Breast epithelium (tissue), 3 donors: ENCODE results near the gene SPATA31D3.
"Not testable (repeated sequence)": the region's sequence is repeated elsewhere in the genome, so short reads cannot be mapped to it uniquely, and the experiment has no call there.

ENCODE experiments used
- POLR2AphosphoS5 ChIP-seq, 3 donors: sonication (generic); formaldehyde crosslinking; IDR thresholded peaks; one replicate each; pipeline ENCODE4 v1.6.1; 2017; ENCODE audit warnings: antibody characterized with exemption in 3 of 3
- TF ChIP-seq, protein P1 (sequence below), 3 donors: fragments of 450-650 bp; IDR thresholded peaks; one replicate each; pipeline ENCODE4 v1.5.1; 2016 to 2017; ENCODE audit warnings: antibody characterized with exemption in 3 of 3, mild to moderate bottlenecking in 3 of 3, moderate library complexity in 3 of 3

GRCh38 chr9:81928305-81928704 lies 15.0 kb upstream of the SPATA31D3 start, which contains the start of gene SPATA31D4:
- TF ChIP-seq, protein P1, sequence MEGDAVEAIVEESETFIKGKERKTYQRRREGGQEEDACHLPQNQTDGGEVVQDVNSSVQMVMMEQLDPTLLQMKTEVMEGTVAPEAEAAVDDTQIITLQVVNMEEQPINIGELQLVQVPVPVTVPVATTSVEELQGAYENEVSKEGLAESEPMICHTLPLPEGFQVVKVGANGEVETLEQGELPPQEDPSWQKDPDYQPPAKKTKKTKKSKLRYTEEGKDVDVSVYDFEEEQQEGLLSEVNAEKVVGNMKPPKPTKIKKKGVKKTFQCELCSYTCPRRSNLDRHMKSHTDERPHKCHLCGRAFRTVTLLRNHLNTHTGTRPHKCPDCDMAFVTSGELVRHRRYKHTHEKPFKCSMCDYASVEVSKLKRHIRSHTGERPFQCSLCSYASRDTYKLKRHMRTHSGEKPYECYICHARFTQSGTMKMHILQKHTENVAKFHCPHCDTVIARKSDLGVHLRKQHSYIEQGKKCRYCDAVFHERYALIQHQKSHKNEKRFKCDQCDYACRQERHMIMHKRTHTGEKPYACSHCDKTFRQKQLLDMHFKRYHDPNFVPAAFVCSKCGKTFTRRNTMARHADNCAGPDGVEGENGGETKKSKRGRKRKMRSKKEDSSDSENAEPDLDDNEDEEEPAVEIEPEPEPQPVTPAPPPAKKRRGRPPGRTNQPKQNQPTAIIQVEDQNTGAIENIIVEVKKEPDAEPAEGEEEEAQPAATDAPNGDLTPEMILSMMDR (IDR thresholded peaks at IDR 0.05), result not testable (repeated sequence)
- not testable (repeated sequence) for TF ChIP-seq POLR2AphosphoS5 (IDR thresholded peaks at IDR 0.05)
